Keratinocyte (primary cell): Measurements from ENCODE around the gene ATG4A. TPM values are rescaled to one million over a fixed set of nuclear protein-coding genes. Genes with fewer than 3 reads are reported as not detected.

Experiments
- DNase-seq: peaks from one replicate; pipeline ENCODE4 v3.0.0-alpha.2; 2011; ENCODE audit warnings: low read depth, missing footprints, low spot score
- FAIRE-seq: peaks from 2 replicates; lab custom pipeline; 2011; peaks lifted over from hg19 to GRCh38; lab: Jason Lieb, UNC
- H2AFZ ChIP-seq: 2 replicates; pipeline ENCODE4 v1.6.0; 2012; ENCODE audit warnings: low read length, control low read depth, inconsistent platforms; ENCODE audit not compliant: control insufficient read depth
- H3K27ac ChIP-seq: 2 replicates; pipeline ENCODE4 v1.5.1; 2011; ENCODE audit warnings: low read length; ENCODE audit not compliant: control insufficient read depth, insufficient read depth
- H3K27me3 ChIP-seq: 3 replicates; pipeline ENCODE4 v1.6.0; 2011; ENCODE audit warnings: low read length; ENCODE audit not compliant: control insufficient read depth, insufficient read depth; ENCODE audit errors: extremely low read depth
- H3K36me3 ChIP-seq, 2 experiments: 2 replicates in 1 of 2; 3 replicates in 1 of 2; pipeline ENCODE4 v1.5.1; 2011; ENCODE audit warnings: low read length in 2 of 2, mild to moderate bottlenecking in 1 of 2; ENCODE audit not compliant: control insufficient read depth in 2 of 2, insufficient read depth in 2 of 2; ENCODE audit errors: extremely low read depth in 1 of 2
- H3K4me1 ChIP-seq: 3 replicates; pipeline ENCODE4 v1.5.1; 2011; ENCODE audit warnings: low read length; ENCODE audit not compliant: control insufficient read depth, insufficient read depth; ENCODE audit errors: extremely low read depth
- H3K4me2 ChIP-seq: 3 replicates; pipeline ENCODE4 v1.6.0; 2011; ENCODE audit warnings: low read depth, low read length; ENCODE audit not compliant: control insufficient read depth, insufficient read depth; ENCODE audit errors: extremely low read depth
- H3K4me3 ChIP-seq, 3 experiments: fragments of 200-600 bp in 1 of 3; sonication (generic) in 1 of 3; 2 replicates in 2 of 3; 3 replicates in 1 of 3; pipeline ENCODE4 v1.5.1; 2011 to 2016; ENCODE audit warnings: low read length in 3 of 3, mild to moderate bottlenecking in 3 of 3, control low read depth in 2 of 3, inconsistent platforms in 1 of 3, low read depth in 1 of 3, mixed read lengths in 1 of 3, mixed run types in 1 of 3, moderate library complexity in 1 of 3; ENCODE audit not compliant: control insufficient read depth in 2 of 3, insufficient read depth in 2 of 3; ENCODE audit errors: extremely low read depth in 1 of 3
- H3K79me2 ChIP-seq: 2 replicates; pipeline ENCODE4 v1.6.0; 2012; ENCODE audit warnings: low read length; ENCODE audit not compliant: control insufficient read depth, insufficient read depth
- H3K9ac ChIP-seq: 3 replicates; pipeline ENCODE4 v1.6.0; 2011; ENCODE audit warnings: low read length; ENCODE audit not compliant: control insufficient read depth, insufficient read depth; ENCODE audit errors: extremely low read depth
- H3K9me1 ChIP-seq: 3 replicates; pipeline ENCODE4 v1.6.0; 2011; ENCODE audit warnings: low read length; ENCODE audit not compliant: control insufficient read depth, insufficient read depth; ENCODE audit errors: extremely low read depth
- H3K9me3 ChIP-seq: 2 replicates; pipeline ENCODE4 v1.5.1; 2012; ENCODE audit warnings: low read depth, low read length; ENCODE audit not compliant: control insufficient read depth
- H4K20me1 ChIP-seq: 3 replicates; pipeline ENCODE4 v1.6.0; 2011; ENCODE audit warnings: low read length; ENCODE audit not compliant: control insufficient read depth, insufficient read depth; ENCODE audit errors: extremely low read depth
- EZH2 ChIP-seq: IDR thresholded peaks from one replicate; pipeline ENCODE4 v1.6.1; 2012; ENCODE audit warnings: inconsistent platforms, mild to moderate bottlenecking, low read length, moderate library complexity
- dilution Hi-C: fragments of 300-500 bp; cut with MboI; formaldehyde crosslinking; loops from one replicate; pipeline ENCODE4 v1.7.0; 2020; ENCODE audit warnings: low sequenced_read_pairs; ENCODE audit not compliant: extremely low pct_ligation_motif_present
- polyA plus RNA-seq, 5 experiments: library from polyadenylated mRNA; depleted of rRNA in 3 of 5; stranded (reverse) in 3 of 5; stranded (forward) in 1 of 5; unstranded in 1 of 5; fragments of >200 nt; gene quantifications; 1 replicate in 1 of 5; 2 replicates in 3 of 5; 3 replicates in 1 of 5; pipeline versions ENCODE4 v1.2.1 to v1.2.3, GENCODE V29; 2011 to 2012; ENCODE audit warnings: missing spikeins in 2 of 5, low read depth in 1 of 5, low replicate concordance in 1 of 5
- TF ChIP-seq, protein P1 (sequence below), 3 experiments: IDR thresholded peaks in 1 of 3; conservative IDR thresholded peaks in 1 of 3; optimal IDR thresholded peaks in 1 of 3; 2 replicates in 2 of 3; 3 replicates in 1 of 3; pipeline versions ENCODE3 to v1.5.1; 2011; ENCODE audit warnings: low read length in 3 of 3, mild to moderate bottlenecking in 3 of 3, moderate library complexity in 2 of 3, control low read depth in 1 of 3, inconsistent platforms in 1 of 3; ENCODE audit not compliant: insufficient read depth in 2 of 3; ENCODE audit errors: extremely low read depth in 1 of 3

ATG4A gene
- polyA plus RNA-seq, 1 donor (not counting 4 experiments of a cell fraction or from before 2014, with no cell fraction given), result 19.3 TPM

- DNase-seq (no peak), FAIRE-seq (no peak)
- Histone ChIP-seq H3K36me3 (no peaks in the 10 kb centered on the region), H3K9me3 (no peaks in the 10 kb centered on the region), H3K9ac (no peak overlapping the region), H4K20me1 (no peaks in the 10 kb centered on the region), H3K27me3 (no peaks in the 10 kb centered on the region), H2AFZ (no peak overlapping the region), H3K4me2 (no peak overlapping the region), H3K79me2 (no peaks in the 10 kb centered on the region), H3K9me1 (no peaks in the 10 kb centered on the region), H3K4me3 (no peak overlapping the region), H3K27ac (no peak overlapping the region), H3K4me1 (no peaks in the 10 kb centered on the region)
- dilution Hi-C loops, result no loop called here
- no peak for TF ChIP-seq EZH2
- TF ChIP-seq, protein P1, sequence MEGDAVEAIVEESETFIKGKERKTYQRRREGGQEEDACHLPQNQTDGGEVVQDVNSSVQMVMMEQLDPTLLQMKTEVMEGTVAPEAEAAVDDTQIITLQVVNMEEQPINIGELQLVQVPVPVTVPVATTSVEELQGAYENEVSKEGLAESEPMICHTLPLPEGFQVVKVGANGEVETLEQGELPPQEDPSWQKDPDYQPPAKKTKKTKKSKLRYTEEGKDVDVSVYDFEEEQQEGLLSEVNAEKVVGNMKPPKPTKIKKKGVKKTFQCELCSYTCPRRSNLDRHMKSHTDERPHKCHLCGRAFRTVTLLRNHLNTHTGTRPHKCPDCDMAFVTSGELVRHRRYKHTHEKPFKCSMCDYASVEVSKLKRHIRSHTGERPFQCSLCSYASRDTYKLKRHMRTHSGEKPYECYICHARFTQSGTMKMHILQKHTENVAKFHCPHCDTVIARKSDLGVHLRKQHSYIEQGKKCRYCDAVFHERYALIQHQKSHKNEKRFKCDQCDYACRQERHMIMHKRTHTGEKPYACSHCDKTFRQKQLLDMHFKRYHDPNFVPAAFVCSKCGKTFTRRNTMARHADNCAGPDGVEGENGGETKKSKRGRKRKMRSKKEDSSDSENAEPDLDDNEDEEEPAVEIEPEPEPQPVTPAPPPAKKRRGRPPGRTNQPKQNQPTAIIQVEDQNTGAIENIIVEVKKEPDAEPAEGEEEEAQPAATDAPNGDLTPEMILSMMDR (optimal IDR thresholded peaks at IDR 0.05 in 1 of 3, IDR thresholded peaks at IDR 0.05 in 1 of 3, conservative IDR thresholded peaks at IDR 0.05 in 1 of 3; ENCODE audit: extremely low read depth in 1 of 3, insufficient read depth in 2 of 3, low read length in 3 of 3), result no peak
Measured at GRCh38 chrX:108055546-108055945, 36.0 kb upstream of the ATG4A start.

DNA sequence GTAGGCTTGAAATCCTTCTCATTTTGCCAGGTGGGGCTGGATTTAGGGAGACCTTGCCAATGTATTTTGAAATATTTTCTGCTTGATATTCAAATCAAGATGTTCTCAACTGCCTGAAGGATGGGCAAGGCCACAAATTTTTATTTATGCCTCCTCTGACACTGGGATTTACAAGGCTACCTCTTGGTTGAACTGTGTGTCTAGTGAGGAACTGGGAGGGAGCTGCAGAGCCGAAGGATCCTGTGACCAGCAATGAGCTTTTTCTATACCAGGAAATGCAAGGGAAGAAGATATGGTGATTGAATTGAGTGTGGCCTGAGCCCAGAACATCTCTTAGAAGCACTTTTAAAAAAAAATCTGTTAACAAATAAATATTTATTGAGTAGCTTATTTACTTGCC is 31.8 kb upstream of the ATG4A start:
- Histone ChIP-seq H3K27ac (no peak overlapping the region), H3K9me1 (no peaks in the 10 kb centered on the region), H3K27me3 (peaks cover 13% of the 10 kb centered on the region), H3K4me2 (no peak overlapping the region), H3K79me2 (no peaks in the 10 kb centered on the region), H3K4me3 (no peak overlapping the region), H3K36me3 (no peaks in the 10 kb centered on the region), H4K20me1 (no peaks in the 10 kb centered on the region), H2AFZ (no peak overlapping the region), H3K9me3 (no peaks in the 10 kb centered on the region), H3K9ac (no peak overlapping the region), H3K4me1 (no peaks in the 10 kb centered on the region)
- TF ChIP-seq EZH2, result no peak
- TF ChIP-seq, protein P1 (optimal IDR thresholded peaks at IDR 0.05 in 1 of 3, IDR thresholded peaks at IDR 0.05 in 1 of 3, conservative IDR thresholded peaks at IDR 0.05 in 1 of 3; ENCODE audit: extremely low read depth in 1 of 3, insufficient read depth in 2 of 3, low read length in 3 of 3), result no peak
- no peak for DNase-seq
- FAIRE-seq, result no peak
- dilution Hi-C loops, result no loop called here
